Endodermal cell (in vitro differentiated cells): ENCODE data around the gene CAMK2D. TPM values are rescaled to one million over a fixed set of nuclear protein-coding genes. Genes with fewer than 3 reads are reported as not detected.

ENCODE experiments used
- DNase-seq: peaks from one replicate; pipeline ENCODE4 v3.0.0-alpha.2; 2017
- H3K27ac ChIP-seq: 2 replicates; pipeline ENCODE4 v1.5.1; 2013; ENCODE audit warnings: mild to moderate bottlenecking, low read depth, low read length, moderate library complexity
- H3K27me3 ChIP-seq: 2 replicates; pipeline ENCODE4 v1.6.1; 2013; ENCODE audit warnings: mild to moderate bottlenecking, low read length, moderate library complexity; ENCODE audit not compliant: insufficient read depth, control insufficient read depth, poor library complexity, severe bottlenecking
- H3K36me3 ChIP-seq: 2 replicates; pipeline ENCODE4 v1.7.0; 2013; ENCODE audit warnings: mild to moderate bottlenecking, low read length, moderate library complexity; ENCODE audit not compliant: control insufficient read depth, insufficient read depth
- H3K4me1 ChIP-seq: one replicate; pipeline ENCODE4 v1.7.0; 2013; ENCODE audit warnings: low read length; ENCODE audit not compliant: control insufficient read depth, insufficient read depth
- H3K4me3 ChIP-seq: 2 replicates; pipeline ENCODE4 v1.5.1; 2013; ENCODE audit warnings: mild to moderate bottlenecking, low read length, moderate library complexity
- H3K9ac ChIP-seq: 2 replicates; pipeline ENCODE4 v1.6.1; 2013; ENCODE audit warnings: mild to moderate bottlenecking, low read length, moderate library complexity; ENCODE audit not compliant: poor library complexity, severe bottlenecking; ENCODE audit errors: extremely low read depth
- H3K9me3 ChIP-seq: 2 replicates; pipeline ENCODE4 v1.6.1; 2013; ENCODE audit warnings: mild to moderate bottlenecking, low read length, moderate library complexity; ENCODE audit not compliant: control insufficient read depth
- H3K27ac Mint-ChIP-seq: 2 replicates; pipeline ENCODE4 v1.8.0; 2020; ENCODE audit warnings: mixed read lengths
- H3K27me3 Mint-ChIP-seq: 2 replicates; pipeline ENCODE4 v1.8.0; 2021; ENCODE audit warnings: mild to moderate bottlenecking, mixed read lengths; ENCODE audit not compliant: insufficient read depth
- H3K36me3 Mint-ChIP-seq: 2 replicates; pipeline ENCODE4 v1.8.0; 2020; ENCODE audit warnings: low read depth, mixed read lengths
- H3K4me1 Mint-ChIP-seq: 2 replicates; pipeline ENCODE4 v1.8.0; 2020; ENCODE audit warnings: mixed read lengths
- H3K4me3 Mint-ChIP-seq: 2 replicates; pipeline ENCODE4 v1.8.0; 2020; ENCODE audit warnings: mild to moderate bottlenecking, moderate library complexity, mixed read lengths
- H3K9me3 Mint-ChIP-seq: 2 replicates; pipeline ENCODE4 v1.8.0; 2020; ENCODE audit warnings: mild to moderate bottlenecking, mixed read lengths
- CTCF ChIP-seq: fragments of 200-600 bp; sonication (generic); conservative IDR thresholded peaks from 2 replicates; pipeline ENCODE4 v1.5.0; 2021; ENCODE audit warnings: antibody characterized with exemption, mild to moderate bottlenecking
- WGBS, 2 experiments: methylation state at CpG; one replicate each; pipeline versions ENCODE4 v1.1.5 to v1.1.7; 2013; ENCODE audit warnings: missing lambda C conversion rate in 2 of 2, mixed read lengths in 1 of 2; ENCODE audit not compliant: insufficient coverage in 1 of 2, insufficient read length in 1 of 2; 5-methylcytosine and 5-hydroxymethylcytosine counted together
- total RNA-seq, 2 donors: library from RNA; stranded (reverse); fragmentation: NEBNext Ultra II Directional in 1 of 2; extraction: Animal tissue kit (Norgen Biotek cat#: 25700) in 1 of 2; gene quantifications; 2 replicates in 1 of 2; 3 replicates in 1 of 2; pipeline ENCODE4 v1.2.1, GENCODE V29; 2021

CAMK2D gene
- total RNA-seq, 2 donors from 2014 or later = 91.1 to 120 TPM

GRCh38 chr4:113607147-113607720 lies 154.3 kb downstream of the CAMK2D start:
- Histone ChIP-seq H3K4me1 (no peaks in the 10 kb centered on the region), H3K9ac (no peak overlapping the region), H3K9me3 (peaks cover 17% of the 10 kb centered on the region), H3K27me3 (no peaks in the 10 kb centered on the region), H3K36me3 (peaks cover 51% of the 10 kb centered on the region), H3K4me3 (peak overlapping the region; percentile 25), H3K27ac (no peak overlapping the region)
- 80 to 90% methylated on average over 6 to 9 of the region's 9 CpGs for WGBS, 2 experiments
- peaks cover 40% of the 10 kb centered on the region for H3K36me3 Mint-ChIP-seq
- no peaks in the 10 kb centered on the region for H3K27me3 Mint-ChIP-seq
- H3K27ac Mint-ChIP-seq = peak overlapping the region; percentile 69
- H3K4me1 Mint-ChIP-seq = peaks cover 23% of the 10 kb centered on the region
- no peak for TF ChIP-seq CTCF
- H3K4me3 Mint-ChIP-seq = no peak overlapping the region
- peak; percentile 75 for DNase-seq
- peaks cover 5% of the 10 kb centered on the region for H3K9me3 Mint-ChIP-seq

- Mint-ChIP-seq H3K27me3 (no peaks in the 10 kb centered on the region), H3K36me3 (peaks cover 46% of the 10 kb centered on the region), H3K4me3 (no peak overlapping the region), H3K27ac (no peak overlapping the region), H3K9me3 (peaks cover 5% of the 10 kb centered on the region), H3K4me1 (peaks cover 23% of the 10 kb centered on the region)
- Histone ChIP-seq H3K36me3 (peaks cover 51% of the 10 kb centered on the region), H3K4me3 (no peak overlapping the region), H3K9me3 (peaks cover 17% of the 10 kb centered on the region), H3K27ac (no peak overlapping the region), H3K9ac (no peak overlapping the region), H3K4me1 (no peaks in the 10 kb centered on the region), H3K27me3 (no peaks in the 10 kb centered on the region)
- no peak for DNase-seq
- TF ChIP-seq CTCF = no peak
- 97 to 100% methylated on average over 1 to 2 of the region's 2 CpGs for WGBS, 2 experiments
Measured at GRCh38 chr4:113604955-113605354, 156.6 kb downstream of the CAMK2D start.

- Mint-ChIP-seq H3K36me3 (peaks cover 43% of the 10 kb centered on the region), H3K4me1 (peaks cover 23% of the 10 kb centered on the region), H3K9me3 (peaks cover 5% of the 10 kb centered on the region), H3K4me3 (no peak overlapping the region), H3K27ac (no peak overlapping the region), H3K27me3 (no peaks in the 10 kb centered on the region)
- no CpG with 5 or more reads among the region's 1 CpG for WGBS, 2 experiments
- Histone ChIP-seq H3K4me3 (no peak overlapping the region), H3K36me3 (peaks cover 48% of the 10 kb centered on the region), H3K9me3 (peaks cover 17% of the 10 kb centered on the region), H3K9ac (no peak overlapping the region), H3K27ac (no peak overlapping the region), H3K4me1 (no peaks in the 10 kb centered on the region), H3K27me3 (no peaks in the 10 kb centered on the region)
- DNase-seq = no peak
- TF ChIP-seq CTCF = no peak
Measured at GRCh38 chr4:113603911-113604310, 157.6 kb downstream of the CAMK2D start.
